Right atrium auricular region (tissue), 2 donors: Measurements from ENCODE around the gene SPACA4. TPM values are rescaled to one million over a fixed set of nuclear protein-coding genes. Genes with fewer than 3 reads are reported as not detected.

ENCODE experiments used
- DNase-seq: peaks from one replicate; pipeline ENCODE4 v3.0.0-alpha.2; 2019; ENCODE audit warnings: low spot score
- H3K27ac ChIP-seq, 2 donors: fragments of 200-600 bp; sonication (generic); 1 replicate in 1 of 2; 2 replicates in 1 of 2; pipeline ENCODE4 v1.5.1; 2016 to 2019
- H3K27me3 ChIP-seq, 2 donors: fragments of 200-600 bp; sonication (generic); one replicate each; pipeline versions ENCODE4 v1.5.1 to v1.6.0; 2017 to 2019
- H3K36me3 ChIP-seq: fragments of 200-600 bp; sonication (generic); one replicate; pipeline ENCODE4 v1.5.1; 2016
- H3K4me1 ChIP-seq, 2 donors: fragments of 200-600 bp; sonication (generic); one replicate each; pipeline versions ENCODE4 v1.5.1 to v1.6.0; 2017 to 2019
- H3K4me3 ChIP-seq, 2 donors: fragments of 200-600 bp; sonication (generic); 1 replicate in 1 of 2; 2 replicates in 1 of 2; pipeline ENCODE4 v1.5.1; 2017 to 2019; ENCODE audit warnings: mild to moderate bottlenecking in 1 of 2, moderate library complexity in 1 of 2
- H3K9me3 ChIP-seq, 2 donors: fragments of 200-600 bp; sonication (generic); one replicate each; pipeline ENCODE4 v1.5.1; 2019
- total RNA-seq, 2 donors: library from RNA; depleted of rRNA; stranded (reverse); fragments of >200 nt; gene quantifications; one replicate each; pipeline ENCODE4 v1.1.0, GENCODE V29; 2016
- TF ChIP-seq, protein P1 (sequence below), 2 donors: fragments of 200-600 bp; sonication (generic); IDR thresholded peaks; one replicate each; pipeline ENCODE4 v1.5.1; 2019; ENCODE audit warnings: antibody characterized with exemption in 2 of 2

Gene SPACA4
- total RNA-seq, 2 donors from 2014 or later, result not detected

DNA sequence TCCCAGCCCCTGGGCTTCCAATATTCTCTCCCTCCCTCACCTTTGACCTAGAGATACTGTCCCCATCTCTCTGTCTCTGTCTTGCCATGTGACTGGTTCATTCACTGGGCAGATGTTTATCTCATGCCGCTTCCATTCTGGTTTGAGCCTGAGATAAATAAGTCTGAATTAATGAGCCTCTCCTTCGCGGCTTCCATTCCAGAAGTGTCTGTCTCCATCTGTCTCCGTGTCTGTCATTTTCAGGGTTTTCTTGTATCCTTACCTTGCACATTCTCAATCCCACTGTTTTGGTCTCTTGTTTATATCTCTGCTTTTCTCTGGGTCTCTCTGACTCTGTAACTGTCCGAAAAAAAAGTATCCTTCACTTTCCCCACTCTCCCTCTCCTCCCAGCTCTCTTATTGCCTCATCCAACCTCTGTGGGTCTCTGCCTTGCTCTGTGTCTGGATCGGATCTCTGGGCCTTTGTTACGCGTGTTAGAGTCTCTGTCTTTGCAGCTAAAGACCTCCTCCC is 17.1 kb downstream of the SPACA4 start:
- TF ChIP-seq, protein P1, sequence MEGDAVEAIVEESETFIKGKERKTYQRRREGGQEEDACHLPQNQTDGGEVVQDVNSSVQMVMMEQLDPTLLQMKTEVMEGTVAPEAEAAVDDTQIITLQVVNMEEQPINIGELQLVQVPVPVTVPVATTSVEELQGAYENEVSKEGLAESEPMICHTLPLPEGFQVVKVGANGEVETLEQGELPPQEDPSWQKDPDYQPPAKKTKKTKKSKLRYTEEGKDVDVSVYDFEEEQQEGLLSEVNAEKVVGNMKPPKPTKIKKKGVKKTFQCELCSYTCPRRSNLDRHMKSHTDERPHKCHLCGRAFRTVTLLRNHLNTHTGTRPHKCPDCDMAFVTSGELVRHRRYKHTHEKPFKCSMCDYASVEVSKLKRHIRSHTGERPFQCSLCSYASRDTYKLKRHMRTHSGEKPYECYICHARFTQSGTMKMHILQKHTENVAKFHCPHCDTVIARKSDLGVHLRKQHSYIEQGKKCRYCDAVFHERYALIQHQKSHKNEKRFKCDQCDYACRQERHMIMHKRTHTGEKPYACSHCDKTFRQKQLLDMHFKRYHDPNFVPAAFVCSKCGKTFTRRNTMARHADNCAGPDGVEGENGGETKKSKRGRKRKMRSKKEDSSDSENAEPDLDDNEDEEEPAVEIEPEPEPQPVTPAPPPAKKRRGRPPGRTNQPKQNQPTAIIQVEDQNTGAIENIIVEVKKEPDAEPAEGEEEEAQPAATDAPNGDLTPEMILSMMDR (IDR thresholded peaks at IDR 0.05), result no peak
- Histone ChIP-seq H3K4me1 (peaks cover 0 to 35% of the 10 kb centered on the region in 2 donors), H3K27me3 (no peaks in the 10 kb centered on the region), H3K9me3 (no peaks in the 10 kb centered on the region), H3K4me3 (peak overlapping the region in 1 of 2 donors; percentile 57), H3K36me3 (peaks cover 7% of the 10 kb centered on the region), H3K27ac (peak overlapping the region; percentile 78 to 83)
- DNase-seq, result no peak

DNA sequence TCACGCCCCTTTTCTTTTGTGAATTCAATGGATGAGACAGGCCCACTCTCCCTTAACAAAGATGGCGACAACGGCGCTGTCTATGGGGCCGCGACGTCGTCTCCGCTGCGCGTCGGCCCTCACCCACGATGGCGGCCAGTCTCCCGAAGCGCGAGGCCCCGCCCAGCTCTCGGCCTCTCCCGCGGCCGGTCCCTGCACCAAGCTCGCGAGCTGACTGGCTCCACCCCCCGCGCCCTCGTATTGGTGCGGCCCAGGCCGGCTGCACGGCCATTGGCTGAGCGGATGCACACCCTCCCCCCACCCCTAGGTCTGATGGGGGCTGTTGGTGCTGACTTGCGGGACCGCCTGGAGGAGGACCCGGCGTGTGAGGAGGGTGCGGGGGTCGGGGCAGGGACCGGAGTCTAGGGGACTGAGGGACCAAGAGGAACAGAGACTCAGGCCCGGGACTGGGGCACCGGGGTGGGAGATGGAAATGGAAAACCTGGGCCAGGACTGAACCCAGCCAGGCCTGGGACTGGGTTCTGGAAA is 17.6 kb downstream of the SPACA4 start:
- no peaks in the 10 kb centered on the region for H3K27me3 ChIP-seq
- H3K9me3 ChIP-seq, result no peaks in the 10 kb centered on the region
- peak overlapping the region; percentile 36 to 57 for H3K4me3 ChIP-seq
- peak overlapping the region; percentile 78 to 83 for H3K27ac ChIP-seq
- peak; percentile 97 for DNase-seq
- H3K4me1 ChIP-seq, result peaks cover 0 to 35% of the 10 kb centered on the region in 2 donors
- peaks cover 7% of the 10 kb centered on the region for H3K36me3 ChIP-seq
- TF ChIP-seq, protein P1 (IDR thresholded peaks at IDR 0.05), result no peak

DNA sequence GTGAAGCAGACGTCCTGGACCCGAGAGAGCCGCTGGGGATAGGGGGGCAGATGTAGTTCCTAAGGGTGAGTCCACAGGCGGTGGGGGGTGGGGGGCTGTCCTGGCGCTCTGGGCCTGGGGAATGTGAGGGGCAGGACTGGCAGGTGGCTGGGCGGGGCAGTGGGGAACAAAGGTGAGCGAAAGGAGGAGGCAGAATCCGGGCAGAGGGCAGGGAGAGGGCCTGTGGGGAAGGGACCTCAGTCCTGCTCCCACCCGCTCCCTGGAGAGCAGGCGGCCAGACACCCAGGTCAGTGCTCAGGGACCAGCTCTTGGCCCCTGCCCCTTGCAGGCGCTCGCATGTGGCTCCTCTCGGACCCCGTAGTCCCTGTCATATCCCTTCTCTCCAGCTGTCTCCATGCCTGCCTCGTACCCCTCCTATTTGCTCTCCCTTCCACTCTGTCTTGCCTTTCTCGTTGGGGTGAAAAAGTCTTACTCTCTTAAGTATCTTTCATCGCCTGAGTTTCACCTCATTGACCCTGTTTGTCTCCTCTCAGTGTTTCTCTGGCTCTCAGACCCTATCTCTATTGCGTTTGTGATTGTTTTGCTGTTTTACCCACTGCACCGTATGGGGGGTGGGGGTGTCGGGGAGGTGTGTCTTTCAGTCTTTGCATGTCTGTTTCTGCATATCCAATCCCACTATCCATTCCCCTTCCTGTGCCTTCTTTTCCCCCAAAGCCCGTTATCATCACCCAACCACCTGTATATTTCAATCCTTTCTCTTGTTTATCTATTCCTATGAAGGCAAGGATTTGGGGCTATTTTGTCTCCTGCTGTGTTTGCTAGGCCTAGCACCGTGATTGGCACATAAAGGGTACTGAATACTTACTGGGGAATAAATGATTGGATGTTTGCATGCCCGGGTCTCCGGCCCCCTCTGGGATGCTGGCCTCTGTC is 18.5 kb downstream of the SPACA4 start:
- Histone ChIP-seq H3K9me3 (no peaks in the 10 kb centered on the region), H3K27ac (peak overlapping the region; percentile 78 to 83), H3K4me3 (peak overlapping the region; percentile 36 to 57), H3K4me1 (peaks cover 0 to 35% of the 10 kb centered on the region in 2 donors), H3K27me3 (no peaks in the 10 kb centered on the region), H3K36me3 (peaks cover 7% of the 10 kb centered on the region)
- no peak for DNase-seq
- TF ChIP-seq, protein P1 (IDR thresholded peaks at IDR 0.05), result no peak

DNA sequence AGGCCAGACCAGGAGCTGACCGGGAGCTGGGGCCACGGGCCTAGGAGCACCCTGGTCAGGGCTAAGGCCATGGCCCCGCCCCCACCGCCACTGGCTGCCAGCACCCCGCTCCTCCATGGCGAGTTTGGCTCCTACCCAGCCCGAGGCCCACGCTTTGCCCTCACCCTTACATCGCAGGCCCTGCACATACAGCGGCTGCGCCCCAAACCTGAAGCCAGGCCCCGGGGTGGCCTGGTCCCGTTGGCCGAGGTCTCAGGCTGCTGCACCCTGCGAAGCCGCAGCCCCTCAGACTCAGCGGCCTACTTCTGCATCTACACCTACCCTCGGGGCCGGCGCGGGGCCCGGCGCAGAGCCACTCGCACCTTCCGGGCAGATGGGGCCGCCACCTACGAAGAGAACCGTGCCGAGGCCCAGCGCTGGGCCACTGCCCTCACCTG is 19.4 kb downstream of the SPACA4 start:
- Histone ChIP-seq H3K27me3 (no peaks in the 10 kb centered on the region), H3K9me3 (no peaks in the 10 kb centered on the region), H3K36me3 (peaks cover 7% of the 10 kb centered on the region), H3K4me3 (no peak overlapping the region), H3K4me1 (peaks cover 0 to 41% of the 10 kb centered on the region in 2 donors), H3K27ac (no peak overlapping the region)
- no peak for DNase-seq
- TF ChIP-seq, protein P1 (IDR thresholded peaks at IDR 0.05), result no peak

DNA sequence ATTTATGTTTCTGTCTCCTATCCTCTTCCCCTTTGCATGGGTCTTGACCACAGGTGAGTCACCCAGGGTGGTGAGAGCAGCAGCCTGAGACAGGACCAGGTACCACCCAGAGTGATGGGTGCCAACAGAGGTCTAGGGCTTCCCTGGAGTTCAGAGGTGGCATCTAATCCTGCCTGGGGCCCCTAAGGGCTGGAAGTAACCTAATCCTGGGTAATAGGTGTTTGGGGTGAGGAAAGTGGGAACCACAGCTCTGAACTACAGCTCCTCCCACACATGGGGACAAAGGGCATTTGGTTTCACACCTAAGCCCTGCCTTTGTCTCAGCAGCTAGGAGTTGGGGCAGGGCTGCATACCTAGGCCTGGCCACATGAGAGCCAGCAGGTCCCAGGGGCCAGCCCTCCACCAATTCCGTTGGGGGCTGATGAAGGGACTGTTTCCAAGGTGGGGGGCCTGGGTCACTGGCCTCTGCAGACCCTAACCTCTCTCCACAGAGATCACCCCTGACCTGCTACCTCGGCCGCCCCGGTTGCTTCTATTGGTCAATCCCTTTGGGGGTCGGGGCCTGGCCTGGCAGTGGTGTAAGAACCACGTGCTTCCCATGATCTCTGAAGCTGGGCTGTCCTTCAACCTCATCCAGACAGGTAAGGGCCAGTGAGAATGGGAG is 20.8 kb downstream of the SPACA4 start:
- H3K4me1 ChIP-seq, result peaks cover 0 to 52% of the 10 kb centered on the region in 2 donors
- H3K4me3 ChIP-seq, result no peak overlapping the region
- H3K27ac ChIP-seq, result no peak overlapping the region
- TF ChIP-seq, protein P1 (IDR thresholded peaks at IDR 0.05), result no peak
- no peaks in the 10 kb centered on the region for H3K27me3 ChIP-seq
- peaks cover 7% of the 10 kb centered on the region for H3K36me3 ChIP-seq
- no peaks in the 10 kb centered on the region for H3K9me3 ChIP-seq
- no peak for DNase-seq
